Panc1 (cell line): ENCODE measurements around the gene FREM1. TPM values are rescaled to one million over a fixed set of nuclear protein-coding genes. Genes with fewer than 3 reads are reported as not detected.

Source experiments
- ATAC-seq: fragments of 200-7000 bp; cut with Tn5 transposase; 2 replicates; pipeline ENCODE4 v1.9.1; 2020; ENCODE audit warnings: mild to moderate bottlenecking, moderate library complexity
- Bru-seq: library from RNA; stranded (reverse); fragments of 400-500 nt; gene quantifications from one replicate; lab custom pipeline; 2021; lab: Mats Ljungman, UMichigan
- BruChase-seq, 2 experiments: library from RNA; stranded (reverse); fragments of 400-500 nt; gene quantifications; one replicate each; lab custom pipeline; 2021; lab: Mats Ljungman, UMichigan
- BruUV-seq: library from RNA; stranded (reverse); fragments of 400-500 nt; replicated peaks from 2 replicates; lab custom pipeline; 2021; lab: Mats Ljungman, UMichigan
- CTCF ChIA-PET: fragments of 300-600 bp; sonication (Branson Sonifier 250); formaldehyde crosslinking; loops from one replicate; lab custom pipeline; 2022; ENCODE audit warnings: antibody characterized with exemption; lab: Charles Lee
- POLR2A ChIA-PET: fragments of 300-600 bp; sonication (Branson Sonifier 250); formaldehyde crosslinking; loops from one replicate; lab custom pipeline; 2022; ENCODE audit warnings: antibody characterized with exemption; lab: Charles Lee
- DNase-seq: peaks from one replicate; pipeline ENCODE4 v3.0.0-alpha.2; 2010; ENCODE audit warnings: low read depth, low spot score
- H3K27ac ChIP-seq: 2 replicates; pipeline ENCODE4 v1.5.1; 2011; ENCODE audit warnings: mild to moderate bottlenecking, low read length, inconsistent platforms
- H3K27me3 ChIP-seq: fragments of 200-500 bp; sonication (Bioruptor generic); 2 replicates; pipeline ENCODE4 v1.6.0; 2014; ENCODE audit warnings: low read length, inconsistent platforms; ENCODE audit not compliant: control insufficient read depth, insufficient read depth
- H3K36me3 ChIP-seq: fragments of 200-500 bp; sonication (Bioruptor generic); 2 replicates; pipeline ENCODE4 v1.5.1; 2014; ENCODE audit warnings: inconsistent platforms, mild to moderate bottlenecking, low read length, moderate library complexity; ENCODE audit not compliant: control insufficient read depth, insufficient read depth
- H3K4me1 ChIP-seq: 2 replicates; pipeline ENCODE4 v1.5.1; 2011; ENCODE audit warnings: inconsistent platforms, mild to moderate bottlenecking, low read length, moderate library complexity; ENCODE audit not compliant: control insufficient read depth, insufficient read depth
- H3K4me3 ChIP-seq, 2 experiments: 2 replicates each; pipeline ENCODE4 v1.5.1; 2011 to 2012; ENCODE audit warnings: low read depth in 2 of 2, low read length in 2 of 2, mild to moderate bottlenecking in 2 of 2, inconsistent platforms in 1 of 2, moderate library complexity in 1 of 2
- H3K9me3 ChIP-seq: fragments of 200-500 bp; sonication (Bioruptor generic); 2 replicates; pipeline ENCODE4 v1.5.1; 2014; ENCODE audit warnings: low read depth, mild to moderate bottlenecking, inconsistent platforms, low read length, moderate library complexity; ENCODE audit not compliant: control insufficient read depth, insufficient read depth
- CTCF ChIP-seq: fragments of 450-650 bp; IDR thresholded peaks from 2 replicates; pipeline ENCODE4 v1.5.1; 2017; ENCODE audit warnings: mild to moderate bottlenecking
- POLR2AphosphoS5 ChIP-seq: IDR thresholded peaks from 2 replicates; pipeline ENCODE4 v1.6.1; 2012; ENCODE audit warnings: mild to moderate bottlenecking, low read depth, low read length, moderate library complexity
- REST ChIP-seq, 2 experiments: IDR thresholded peaks; 2 replicates each; pipeline ENCODE4 v1.6.1; 2011 to 2012; ENCODE audit warnings: low read depth in 2 of 2, control low read depth in 1 of 2, low read length in 1 of 2, mild to moderate bottlenecking in 1 of 2, moderate library complexity in 1 of 2; ENCODE audit not compliant: insufficient read depth in 1 of 2
- SIN3A ChIP-seq: IDR thresholded peaks from 2 replicates; pipeline ENCODE4 v1.6.1; 2012; ENCODE audit warnings: low read depth, mild to moderate bottlenecking, low read length, moderate library complexity, borderline replicate concordance; ENCODE audit not compliant: insufficient read depth
- TCF7L2 ChIP-seq: IDR thresholded peaks from 2 replicates; pipeline ENCODE4 v1.6.1; 2011; ENCODE audit warnings: mild to moderate bottlenecking, low read depth, low read length, inconsistent platforms
- in situ Hi-C: cut with HindIII; loops from 2 replicates; pipeline ENCODE4 v1.10.0; 2016; ENCODE audit warnings: low sequenced_read_pairs, low pct_unique_long_range_greater_than_20kb
- intact Hi-C: fragments of 100-400 bp; cut with micrococcal nuclease; formaldehyde crosslinking; loops from one replicate; pipeline ENCODE4 v1.10.0; 2022; ENCODE audit not compliant: unreplicated experiment
- long read RNA-seq: library from polyadenylated mRNA; unstranded; transcript quantifications from one replicate; pipeline ENCODE4 v2.0.0, GENCODE V29; 2021; ENCODE audit not compliant: unreplicated experiment
- polyA plus RNA-seq: library from polyadenylated mRNA; unstranded; fragments of >200 nt; gene quantifications from one replicate; pipeline ENCODE4 v1.2.1, GENCODE V29; 2012; ENCODE audit warnings: missing spikeins; ENCODE audit not compliant: insufficient read length
- total RNA-seq: library from RNA; stranded (reverse); gene quantifications from one replicate; pipeline ENCODE4 v1.2.1, GENCODE V29; 2021; ENCODE audit not compliant: unreplicated experiment

FREM1 gene
- total RNA-seq: not detected
- polyA plus RNA-seq: not detected
- Bru-seq, nascent RNA: percentile 13 among the genes with signal in this experiment
- percentile 11 among the genes with signal in this experiment for BruChase-seq, experiment 1, labeled RNA remaining after a 2-hour chase
- BruChase-seq, experiment 2, labeled RNA remaining after a 6-hour chase: percentile 12 among the genes with signal in this experiment
- long read RNA-seq: 0 reads

GRCh38 chr9:14909961-14910805, at the start of gene FREM1:
Gene FREM1, minus strand, starts transcription at chr9:14910428. Its CDS starts 41,451 bp downstream, at chr9:14868977.
- no TSS peak for BruUV-seq
- ChIA-PET POLR2A (no interaction called here), CTCF (no interaction called here)
- intact Hi-C loops: no loop called here
- TF ChIP-seq REST (IDR thresholded peaks at IDR 0.05; ENCODE audit: insufficient read depth in 1 of 2, low read depth in 2 of 2, low read length in 1 of 2) (no peak), TCF7L2 (no peak), CTCF (no peak), POLR2AphosphoS5 (no peak), SIN3A (no peak)
- Histone ChIP-seq H3K27ac (no peak within 1 kb of the TSS), H3K36me3 (no peaks in the 10 kb centered on the region), H3K4me1 (no peaks in the 10 kb centered on the region), H3K27me3 (no peaks in the 10 kb centered on the region), H3K9me3 (no peaks in the 10 kb centered on the region), H3K4me3 (no peak within 1 kb of the TSS)
- no peak for ATAC-seq
- DNase-seq: no peak
- in situ Hi-C loops: no loop called here

- H3K36me3 ChIP-seq: no peaks in the 10 kb centered on the region
- H3K27ac ChIP-seq: no peak overlapping the region
- H3K4me3 ChIP-seq: no peak overlapping the region
- H3K27me3 ChIP-seq: no peaks in the 10 kb centered on the region
- H3K9me3 ChIP-seq: no peaks in the 10 kb centered on the region
- TF ChIP-seq TCF7L2 (no peak), SIN3A (no peak), POLR2AphosphoS5 (no peak), CTCF (no peak), REST (IDR thresholded peaks at IDR 0.05; ENCODE audit: insufficient read depth in 1 of 2, low read depth in 2 of 2, low read length in 1 of 2) (no peak)
- CTCF ChIA-PET: no interaction called here
- BruUV-seq: no TSS peak
- in situ Hi-C loops (no loop called here), intact Hi-C loops (no loop called here)
- POLR2A ChIA-PET: no interaction called here
- DNase-seq (no peak), ATAC-seq (no peak)
- no peaks in the 10 kb centered on the region for H3K4me1 ChIP-seq
These were observed 48.8 kb upstream of the FREM1 start for GRCh38 chr9:14958989-14959388.
